Vagina (tissue), 2 donors: Measurements from ENCODE around the gene FBXO2. TPM values are rescaled to one million over a fixed set of nuclear protein-coding genes. Genes with fewer than 3 reads are reported as not detected.

Source experiments
- DNase-seq, 2 donors: peaks; one replicate each; pipeline ENCODE4 v3.0.0-alpha.2; 2017; ENCODE audit errors: extremely low spot score in 2 of 2
- H3K27ac ChIP-seq: fragments of 200-600 bp; sonication (generic); one replicate; pipeline ENCODE4 v1.5.1; 2019
- H3K27me3 ChIP-seq: fragments of 200-600 bp; sonication (generic); one replicate; pipeline ENCODE4 v1.5.1; 2019
- H3K36me3 ChIP-seq, 2 donors: fragments of 200-600 bp; sonication (generic); one replicate each; pipeline ENCODE4 v1.5.1; 2017 to 2019
- H3K4me1 ChIP-seq: fragments of 200-600 bp; sonication (generic); one replicate; pipeline ENCODE4 v1.5.1; 2019
- H3K4me3 ChIP-seq, 2 donors: fragments of 200-600 bp; sonication (generic); 1 replicate in 1 of 2; 2 replicates in 1 of 2; pipeline ENCODE4 v1.5.1; 2016 to 2019
- H3K9me3 ChIP-seq: fragments of 200-600 bp; sonication (generic); one replicate; pipeline ENCODE4 v1.5.1; 2019
- CTCF ChIP-seq, 3 experiments: fragments of 450-650 bp in 2 of 3; fragments of 200-600 bp in 1 of 3; sonication (generic) in 1 of 3; IDR thresholded peaks; one replicate each; pipeline ENCODE4 v1.5.1; 2017 to 2019; ENCODE audit warnings: antibody characterized with exemption in 3 of 3, mild to moderate bottlenecking in 2 of 3, moderate library complexity in 2 of 3
- POLR2A ChIP-seq, 2 donors: fragments of 450-650 bp; IDR thresholded peaks; one replicate each; pipeline ENCODE4 v1.6.1; 2017; ENCODE audit warnings: antibody characterized with exemption in 2 of 2, mild to moderate bottlenecking in 2 of 2, moderate library complexity in 2 of 2
- POLR2AphosphoS5 ChIP-seq, 2 donors: sonication (generic); formaldehyde crosslinking; IDR thresholded peaks; one replicate each; pipeline ENCODE4 v1.9.0; 2017; ENCODE audit warnings: antibody characterized with exemption in 2 of 2, mild to moderate bottlenecking in 2 of 2, low read depth in 1 of 2; ENCODE audit not compliant: insufficient read depth in 1 of 2
- intact Hi-C: fragments of 100-400 bp; cut with DNase I; formaldehyde crosslinking; loops from one replicate; pipeline ENCODE4 v1.15.1; 2023
- total RNA-seq: library from RNA; depleted of rRNA; stranded (reverse); fragments of >200 nt; gene quantifications from one replicate; pipeline ENCODE4 v1.2.3, GENCODE V29; 2016

The FBXO2 gene
- total RNA-seq, 1 donor from 2014 or later, result 27.3 TPM

GRCh38 chr1:11649624-11650330 is 4.5 kb downstream of the FBXO2 start:
- peaks cover 36% of the 10 kb centered on the region for H3K4me1 ChIP-seq
- TF ChIP-seq POLR2A (IDR thresholded peaks at IDR 0.05) (no peak), POLR2AphosphoS5 (IDR thresholded peaks at IDR 0.05; ENCODE audit: insufficient read depth in 1 of 2, low read depth in 1 of 2) (no peak)
- no peaks in the 10 kb centered on the region for H3K36me3 ChIP-seq
- no peaks in the 10 kb centered on the region for H3K9me3 ChIP-seq
- H3K27me3 ChIP-seq, result peaks cover 9% of the 10 kb centered on the region
- no peak overlapping the region for H3K27ac ChIP-seq
- no peak for DNase-seq
- intact Hi-C loops, result loop anchor here (5.0 kb wide), 2 partner anchors 73 to 607 kb away; no protein-coding TSS in a partner anchor
- H3K4me3 ChIP-seq, result peak overlapping the region in 1 of 2 donors; percentile 16

- DNase-seq, result no peak
- no peak for TF ChIP-seq POLR2A (IDR thresholded peaks at IDR 0.05)
- no peak for TF ChIP-seq POLR2AphosphoS5 (IDR thresholded peaks at IDR 0.05; ENCODE audit: insufficient read depth in 1 of 2, low read depth in 1 of 2)
- TF ChIP-seq CTCF (IDR thresholded peaks at IDR 0.05), result no peak
- peaks cover 9% of the 10 kb centered on the region for H3K27me3 ChIP-seq
- no peaks in the 10 kb centered on the region for H3K36me3 ChIP-seq
- no peak overlapping the region for H3K4me3 ChIP-seq
- intact Hi-C loops, result loop anchor here (5.0 kb wide), 1 partner anchor 607 kb away; no protein-coding TSS in a partner anchor
- no peak overlapping the region for H3K27ac ChIP-seq
- H3K4me1 ChIP-seq, result peaks cover 35% of the 10 kb centered on the region
- no peaks in the 10 kb centered on the region for H3K9me3 ChIP-seq
Observed at GRCh38 chr1:11649237-11649623, 5.0 kb downstream of the FBXO2 start.

- Histone ChIP-seq H3K4me1 (peaks cover 30% of the 10 kb centered on the region), H3K36me3 (no peaks in the 10 kb centered on the region), H3K4me3 (no peak overlapping the region), H3K9me3 (no peaks in the 10 kb centered on the region), H3K27me3 (peaks cover 9% of the 10 kb centered on the region), H3K27ac (no peak overlapping the region)
- no peak for TF ChIP-seq CTCF (IDR thresholded peaks at IDR 0.05)
- TF ChIP-seq POLR2AphosphoS5 (IDR thresholded peaks at IDR 0.05; ENCODE audit: insufficient read depth in 1 of 2, low read depth in 1 of 2), result no peak
- no peak for TF ChIP-seq POLR2A (IDR thresholded peaks at IDR 0.05)
- intact Hi-C loops, result loop anchor here (5.0 kb wide), 1 partner anchor 606 kb away; no protein-coding TSS in a partner anchor
- no peak for DNase-seq
Observed at GRCh38 chr1:11648732-11649158, 5.5 kb downstream of the FBXO2 start.

- no peak for TF ChIP-seq POLR2A (IDR thresholded peaks at IDR 0.05)
- no peak for TF ChIP-seq CTCF (IDR thresholded peaks at IDR 0.05)
- TF ChIP-seq POLR2AphosphoS5 (IDR thresholded peaks at IDR 0.05; ENCODE audit: insufficient read depth in 1 of 2, low read depth in 1 of 2), result no peak
- DNase-seq, result no peak
- H3K27me3 ChIP-seq, result peaks cover 9% of the 10 kb centered on the region
- intact Hi-C loops, result loop anchor here (5.0 kb wide), 1 partner anchor 606 kb away; no protein-coding TSS in a partner anchor
- no peak overlapping the region for H3K27ac ChIP-seq
- H3K4me3 ChIP-seq, result no peak overlapping the region
- H3K4me1 ChIP-seq, result peaks cover 27% of the 10 kb centered on the region
- H3K9me3 ChIP-seq, result no peaks in the 10 kb centered on the region
- no peaks in the 10 kb centered on the region for H3K36me3 ChIP-seq
Observed at GRCh38 chr1:11648039-11648438, 6.2 kb downstream of the FBXO2 start.

GRCh38 chr1:11647333-11647732 is 6.9 kb downstream of the FBXO2 start:
- no peak for TF ChIP-seq CTCF (IDR thresholded peaks at IDR 0.05)
- TF ChIP-seq POLR2A (IDR thresholded peaks at IDR 0.05), result no peak
- TF ChIP-seq POLR2AphosphoS5 (IDR thresholded peaks at IDR 0.05; ENCODE audit: insufficient read depth in 1 of 2, low read depth in 1 of 2), result no peak
- Histone ChIP-seq H3K4me1 (peaks cover 27% of the 10 kb centered on the region), H3K4me3 (no peak overlapping the region), H3K27me3 (peaks cover 9% of the 10 kb centered on the region), H3K27ac (no peak overlapping the region), H3K9me3 (no peaks in the 10 kb centered on the region), H3K36me3 (no peaks in the 10 kb centered on the region)
- intact Hi-C loops, result loop anchor here (5.0 kb wide), 1 partner anchor 605 kb away; no protein-coding TSS in a partner anchor
- DNase-seq, result no peak
